HepG2 (cell line): ENCODE data around the gene SLC7A6OS. TPM values are rescaled to one million over a fixed set of nuclear protein-coding genes. Genes with fewer than 3 reads are reported as not detected.
A peak's percentile ranks its signal among the peaks of the same experiment; 100 is the strongest.

Source experiments
- BRCA1 ChIP-seq: sonication (generic); formaldehyde crosslinking; IDR thresholded peaks from 2 replicates; pipeline ENCODE4 v1.4.0; 2020; ENCODE audit warnings: missing genetic modification reagents
- FOXJ3 ChIP-seq: sonication (generic); formaldehyde crosslinking; IDR thresholded peaks from 2 replicates; pipeline ENCODE4 v1.4.0; 2020; ENCODE audit warnings: missing genetic modification reagents, mild to moderate bottlenecking, borderline replicate concordance
- GABPB1 ChIP-seq: IDR thresholded peaks from 2 replicates; pipeline ENCODE4 v1.6.1; 2016; ENCODE audit warnings: mild to moderate bottlenecking, missing genetic modification reagents, moderate library complexity, missing compliant biosample characterization
- IKZF5 ChIP-seq: IDR thresholded peaks from 2 replicates; pipeline ENCODE4 v1.6.1; 2018; ENCODE audit warnings: missing genetic modification reagents, mild to moderate bottlenecking, missing compliant biosample characterization
- NR1H2 ChIP-seq: sonication (generic); formaldehyde crosslinking; IDR thresholded peaks from 2 replicates; pipeline ENCODE4 v1.8.1; 2022; ENCODE audit warnings: low read depth, missing genetic modification reagents, borderline replicate concordance
- RXRB ChIP-seq: IDR thresholded peaks from 2 replicates; pipeline ENCODE4 v1.6.1; 2016; ENCODE audit warnings: borderline replicate concordance, missing genetic modification reagents, missing compliant biosample characterization
- SMC3 ChIP-seq: IDR thresholded peaks from 2 replicates; pipeline ENCODE4 v1.6.1; 2011; ENCODE audit warnings: low read length, improper control_type of control experiment
- TGIF2 ChIP-seq: IDR thresholded peaks from 2 replicates; pipeline ENCODE4 v1.6.1; 2016; ENCODE audit warnings: control low read depth, missing compliant biosample characterization
- THAP11 ChIP-seq: IDR thresholded peaks from 2 replicates; pipeline ENCODE4 v1.6.1; 2016; ENCODE audit warnings: missing biosample characterization, missing genetic modification reagents
- TOPORS ChIP-seq: sonication (generic); formaldehyde crosslinking; IDR thresholded peaks from 2 replicates; pipeline ENCODE4 v1.8.0; 2023; ENCODE audit warnings: mild to moderate bottlenecking, missing genetic modification reagents
- ZNF280D ChIP-seq: sonication (generic); formaldehyde crosslinking; IDR thresholded peaks from 2 replicates; pipeline ENCODE4 v1.5.1; 2020; ENCODE audit warnings: mild to moderate bottlenecking, missing genetic modification reagents
- ZNF431 ChIP-seq: sonication (generic); formaldehyde crosslinking; IDR thresholded peaks from 2 replicates; pipeline ENCODE4 v1.9.0; 2022; ENCODE audit warnings: missing genetic modification reagents, low read depth, mild to moderate bottlenecking, borderline replicate concordance
- ZNF530 ChIP-seq: sonication (generic); formaldehyde crosslinking; IDR thresholded peaks from 2 replicates; pipeline ENCODE4 v1.5.0; 2020; ENCODE audit warnings: low read depth, mild to moderate bottlenecking, missing genetic modification reagents
- ZNF652 ChIP-seq: IDR thresholded peaks from 2 replicates; pipeline ENCODE4 v1.6.1; 2016; ENCODE audit warnings: low read depth, borderline replicate concordance
- ZNF788 ChIP-seq: sonication (generic); formaldehyde crosslinking; IDR thresholded peaks from 2 replicates; pipeline ENCODE4 v1.5.0; 2020; ENCODE audit warnings: mild to moderate bottlenecking, missing genetic modification reagents, borderline replicate concordance
- polyA plus RNA-seq, 8 experiments: library from polyadenylated mRNA; depleted of rRNA in 3 of 8; stranded (reverse) in 7 of 8; unstranded in 1 of 8; fragments of >200 nt; fragmentation: Illumina TruSeq in 4 of 8; extraction: Trizol in 4 of 8; gene quantifications; 2 replicates each; pipeline versions ENCODE4 v1.2.1 to v1.2.3, GENCODE V29; 2011 to 2016; ENCODE audit warnings: low read depth in 4 of 8, missing spikeins in 1 of 8, mixed read lengths in 1 of 8; ENCODE audit not compliant: insufficient read depth in 1 of 8
- total RNA-seq, 5 experiments: library from RNA; depleted of rRNA; stranded (reverse); fragments of >200 nt; fragmentation: Illumina TruSeq; extraction: Trizol; gene quantifications; 2 replicates each; pipeline ENCODE4 v1.2.3, GENCODE V29; 2016; ENCODE audit warnings: low read depth in 1 of 5

The SLC7A6OS gene
- total and polyA plus RNA-seq, 2 of the 13 experiments (the other 11 are each of a cell fraction or from before 2014, with no cell fraction given), result 11.2 to 21.5 TPM

DNA sequence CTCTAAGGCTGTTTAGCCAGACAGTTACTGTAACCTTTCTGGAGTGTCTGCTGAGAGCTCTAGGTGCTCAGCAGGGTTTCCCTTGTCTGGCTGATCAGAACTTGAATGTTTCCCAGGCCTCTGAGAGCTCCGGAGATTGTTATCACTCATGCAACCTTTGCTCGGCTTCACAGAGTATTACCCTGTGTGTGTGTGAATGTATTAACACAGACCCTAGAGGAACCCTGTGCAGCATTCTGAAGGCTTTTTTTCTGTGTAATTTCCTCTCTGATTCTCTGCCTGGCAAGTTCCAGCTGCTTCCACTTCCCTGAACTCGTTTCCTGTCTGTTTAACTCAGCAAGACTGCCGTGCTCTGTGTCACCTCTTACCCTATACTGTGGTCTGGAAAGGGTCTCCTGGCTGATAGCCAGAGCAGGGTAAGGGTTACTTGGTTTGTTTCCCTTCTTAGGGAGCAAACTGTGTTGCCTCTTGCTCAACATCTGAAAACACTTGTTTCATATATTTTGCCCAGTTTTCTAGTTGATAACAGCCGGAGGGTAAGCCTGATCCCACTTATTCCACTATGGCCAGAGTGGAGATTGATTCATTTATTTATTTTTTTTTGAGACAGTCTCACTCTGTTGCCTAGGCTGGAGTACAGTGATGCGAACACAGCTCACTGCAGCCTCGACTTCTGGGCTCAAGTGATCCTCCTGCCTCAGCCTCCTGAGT is 21.8 kb upstream of the SLC7A6OS start (continued):
- 0 out of 2 replicates have a peak, but pooled peaks have one; percentile 32 for TF ChIP-seq ZNF280D (CRISPR knock-in tag)
- TF ChIP-seq ZNF431 (CRISPR knock-in tag), result no peak
- peak; percentile 92 for TF ChIP-seq ZNF652 (CRISPR knock-in tag)
- 0 out of 2 replicates have a peak, but pooled peaks have one; percentile 16 for TF ChIP-seq SMC3
- TF ChIP-seq IKZF5 (CRISPR knock-in tag), result peak; percentile 30; the same call in 1 of the 2 replicates
- peak; percentile 9; the same call in 1 of the 2 replicates for TF ChIP-seq TGIF2 (CRISPR knock-in tag)
- peak; percentile 78 for TF ChIP-seq RXRB (CRISPR knock-in tag)
- TF ChIP-seq ZNF788 (CRISPR knock-in tag), result peak; percentile 42; the same call in 1 of the 2 replicates
- TF ChIP-seq TOPORS (CRISPR knock-in tag), result no peak
- TF ChIP-seq FOXJ3 (CRISPR knock-in tag), result peak; percentile 64; the same call in 1 of the 2 replicates
- no peak for TF ChIP-seq NR1H2 (CRISPR knock-in tag)
- TF ChIP-seq GABPB1 (CRISPR knock-in tag), result no peak
- no peak for TF ChIP-seq ZNF530 (CRISPR knock-in tag)
- TF ChIP-seq THAP11 (CRISPR knock-in tag), result peak; percentile 56
- no peak for TF ChIP-seq BRCA1 (CRISPR knock-in tag)
- TF ChIP-seq, all 625 proteins: peak for 112
